GM12891 (cell line): ENCODE results near the gene RRAGC.

Experiments used
- PAX5 ChIP-seq: IDR thresholded peaks from 2 replicates; pipeline ENCODE4 v1.6.1; 2011; ENCODE audit warnings: low read length, moderate library complexity, mild to moderate bottlenecking; ENCODE audit not compliant: insufficient read depth, severe bottlenecking
- POLR2A ChIP-seq: IDR thresholded peaks from 2 replicates; pipeline ENCODE4 v1.6.1; 2011; ENCODE audit warnings: low read depth, low read length, control low read depth
- POLR2AphosphoS5 ChIP-seq: IDR thresholded peaks from 2 replicates; pipeline ENCODE4 v1.6.1; 2011; ENCODE audit warnings: low read depth, low read length, control low read depth
- POU2F2 ChIP-seq: IDR thresholded peaks from 2 replicates; pipeline ENCODE4 v1.6.1; 2011; ENCODE audit warnings: low read depth, mild to moderate bottlenecking, control low read depth, low read length, moderate library complexity
- SPI1 ChIP-seq: IDR thresholded peaks from 2 replicates; pipeline ENCODE4 v1.6.1; 2011; ENCODE audit warnings: low read depth, low read length, control low read depth
- TAF1 ChIP-seq: IDR thresholded peaks from 2 replicates; pipeline ENCODE4 v1.6.1; 2011; ENCODE audit warnings: low read depth, low read length, control low read depth

GRCh38 chr1:38875811-38876210 is 16.2 kb upstream of the RRAGC start:
- TF ChIP-seq TAF1 (no peak), SPI1 (no peak), POLR2AphosphoS5 (no peak), POLR2A (no peak), POU2F2 (no peak), PAX5 (no peak)
